ENCODE data around the gene CEP350. TPM values are rescaled to one million over a fixed set of nuclear protein-coding genes. Genes with fewer than 3 reads are reported as not detected.

The CEP350 gene
- total and polyA plus RNA-seq, 2 of the 4 experiments (the other 2 are of a cell fraction), result 5.0 to 36.4 TPM

DNA sequence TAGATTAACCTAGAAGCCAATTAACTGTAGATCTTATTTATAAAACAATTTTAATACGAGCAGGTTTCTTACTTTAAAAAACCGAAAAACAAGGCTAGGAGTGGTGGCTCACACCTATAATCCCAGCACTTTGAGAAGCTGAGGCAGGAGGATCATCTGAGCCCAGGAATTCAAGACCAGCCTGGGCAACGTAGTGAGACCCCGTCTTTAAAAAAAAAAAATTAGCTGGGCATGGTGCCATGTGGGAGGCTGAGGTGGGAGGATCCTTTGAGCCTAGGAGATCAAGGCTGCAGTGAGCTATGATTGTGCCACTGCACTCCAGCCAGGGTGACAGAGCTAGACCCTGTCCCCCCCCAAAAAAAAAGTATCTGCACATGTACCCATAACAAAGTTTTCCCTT, 110.8 kb downstream of the CEP350 start:
- no peak overlapping the region for H2BK15ac ChIP-seq (ENCODE audit: low read depth, low read length)
- ChIA-PET CTCF (interaction anchor here (0.8 to 1.0 kb wide), 2 partner anchors 10 to 92 kb away, joined by 3 read pairs; no protein-coding TSS in a partner anchor), POLR2A (ENCODE audit: unreplicated experiment) (no interaction called here)
- DNase-seq, result no peak
- no peak overlapping the region for H3K23ac ChIP-seq (ENCODE audit: low read depth, low read length)
- H3K4me1 ChIP-seq (ENCODE audit: control insufficient read depth, insufficient read depth, low read length), result no peaks in the 10 kb centered on the region
- no peak overlapping the region for H2AK5ac ChIP-seq (ENCODE audit: low read depth, low read length)
- no peak overlapping the region for H3K14ac ChIP-seq (replicated peaks; ENCODE audit: low read depth, low read length)
- H3K9me3 ChIP-seq (ENCODE audit: control insufficient read depth, insufficient read depth, low read length), result no peaks in the 10 kb centered on the region
- no peaks in the 10 kb centered on the region for H3K9me1 ChIP-seq (ENCODE audit: insufficient read depth, low read length)
- H4K5ac ChIP-seq (ENCODE audit: low read depth, low read length), result no peak overlapping the region
- ATAC-seq (ENCODE audit: low read depth), result no peak
- 89% methylated on average over 3 of the region's 4 CpGs; no CpG with 5 or more reads in 1 of the 2 experiments for WGBS, 2 experiments (ENCODE audit: extremely low coverage in 2 of 2, insufficient read length in 1 of 2)
- H3K27me3 ChIP-seq (ENCODE audit: control insufficient read depth, insufficient read depth, low read length), result no peaks in the 10 kb centered on the region
- H3K4me2 ChIP-seq (ENCODE audit: low read depth, low read length), result no peak overlapping the region
- peaks cover 34% of the 10 kb centered on the region for H3K36me3 ChIP-seq (ENCODE audit: control insufficient read depth, insufficient read depth, low read length)
- H3K79me1 ChIP-seq (ENCODE audit: low read depth in 1 of 2, low read length in 2 of 2), result peaks cover 3 to 4% of the 10 kb centered on the region in 2 experiments; a peak in 1 of 4 replicates
- no peak overlapping the region for H3K4ac ChIP-seq (ENCODE audit: low read depth, low read length)
- in situ Hi-C loops (cut with MboI; ENCODE audit: low sequenced_read_pairs) (no loop called here), intact Hi-C loops (cut with micrococcal nuclease) (no loop called here), dilution Hi-C loops (cut with HindIII; ENCODE audit: low sequenced_read_pairs, unreplicated experiment) (no loop called here)
- H4K8ac ChIP-seq (ENCODE audit: low read depth in 2 of 2, low read length in 2 of 2), result no peak overlapping the region
- H3K27ac ChIP-seq (ENCODE audit: insufficient read depth, low read length), result no peak overlapping the region
- no peak overlapping the region for H3K18ac ChIP-seq (ENCODE audit: low read depth, low read length)
- no peak overlapping the region for H2BK120ac ChIP-seq (ENCODE audit: low read depth, low read length)
- no peak overlapping the region for H2AK9ac ChIP-seq (replicated peaks; ENCODE audit: low read depth, low read length, poor library complexity)
- no peak overlapping the region for H4K91ac ChIP-seq (ENCODE audit: insufficient read depth, low read depth, low read length)
- no TSS peak for BruUV-seq (replicated peaks)
- H2BK20ac ChIP-seq (ENCODE audit: low read depth, low read length), result no peak overlapping the region
- no peaks in the 10 kb centered on the region for H4K20me1 ChIP-seq (ENCODE audit: insufficient read depth, low read length)
- H2BK5ac ChIP-seq (ENCODE audit: low read depth, low read length, poor library complexity, severe bottlenecking), result no peak overlapping the region
- H2AFZ ChIP-seq (replicated peaks; ENCODE audit: low read length, poor library complexity), result no peak overlapping the region
- TF ChIP-seq RFX5 (IDR thresholded peaks at IDR 0.05; ENCODE audit: low read depth, low read length), result no peak
- TF ChIP-seq POLR2A (IDR thresholded peaks at IDR 0.05; ENCODE audit: low read depth, low read length), result no peak
- TF ChIP-seq BHLHE40 (IDR thresholded peaks at IDR 0.05; ENCODE audit: low read depth, low read length), result no peak
- TF ChIP-seq, protein P1, sequence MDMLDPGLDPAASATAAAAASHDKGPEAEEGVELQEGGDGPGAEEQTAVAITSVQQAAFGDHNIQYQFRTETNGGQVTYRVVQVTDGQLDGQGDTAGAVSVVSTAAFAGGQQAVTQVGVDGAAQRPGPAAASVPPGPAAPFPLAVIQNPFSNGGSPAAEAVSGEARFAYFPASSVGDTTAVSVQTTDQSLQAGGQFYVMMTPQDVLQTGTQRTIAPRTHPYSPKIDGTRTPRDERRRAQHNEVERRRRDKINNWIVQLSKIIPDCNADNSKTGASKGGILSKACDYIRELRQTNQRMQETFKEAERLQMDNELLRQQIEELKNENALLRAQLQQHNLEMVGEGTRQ (IDR thresholded peaks at IDR 0.05; ENCODE audit: low read depth, low read length), result no peak
- no peak for TF ChIP-seq RAD21 (IDR thresholded peaks at IDR 0.05; ENCODE audit: low read length)
- TF ChIP-seq CHD1 (IDR thresholded peaks at IDR 0.05; ENCODE audit: low read depth, low read length), result no peak
- no peak for TF ChIP-seq FOS (IDR thresholded peaks at IDR 0.05; ENCODE audit: low read depth, low read length)
- TF ChIP-seq NFE2L2 (IDR thresholded peaks at IDR 0.05; ENCODE audit: low read depth, low read length), result no peak
- no peak for TF ChIP-seq RCOR1 (IDR thresholded peaks at IDR 0.05; ENCODE audit: insufficient replicate concordance, low read length)
- no peak for TF ChIP-seq MAZ (IDR thresholded peaks at IDR 0.05; ENCODE audit: borderline replicate concordance, low read depth, low read length)
- TF ChIP-seq, protein P2, sequence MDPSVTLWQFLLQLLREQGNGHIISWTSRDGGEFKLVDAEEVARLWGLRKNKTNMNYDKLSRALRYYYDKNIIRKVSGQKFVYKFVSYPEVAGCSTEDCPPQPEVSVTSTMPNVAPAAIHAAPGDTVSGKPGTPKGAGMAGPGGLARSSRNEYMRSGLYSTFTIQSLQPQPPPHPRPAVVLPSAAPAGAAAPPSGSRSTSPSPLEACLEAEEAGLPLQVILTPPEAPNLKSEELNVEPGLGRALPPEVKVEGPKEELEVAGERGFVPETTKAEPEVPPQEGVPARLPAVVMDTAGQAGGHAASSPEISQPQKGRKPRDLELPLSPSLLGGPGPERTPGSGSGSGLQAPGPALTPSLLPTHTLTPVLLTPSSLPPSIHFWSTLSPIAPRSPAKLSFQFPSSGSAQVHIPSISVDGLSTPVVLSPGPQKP (IDR thresholded peaks at IDR 0.05; ENCODE audit: borderline replicate concordance, low read depth, low read length), result no peak
- no peak for TF ChIP-seq SMC3 (IDR thresholded peaks at IDR 0.05; ENCODE audit: low read depth, low read length)
- TF ChIP-seq CEBPB (IDR thresholded peaks at IDR 0.05; ENCODE audit: low read depth, low read length), result no peak
- TF ChIP-seq, protein P3, sequence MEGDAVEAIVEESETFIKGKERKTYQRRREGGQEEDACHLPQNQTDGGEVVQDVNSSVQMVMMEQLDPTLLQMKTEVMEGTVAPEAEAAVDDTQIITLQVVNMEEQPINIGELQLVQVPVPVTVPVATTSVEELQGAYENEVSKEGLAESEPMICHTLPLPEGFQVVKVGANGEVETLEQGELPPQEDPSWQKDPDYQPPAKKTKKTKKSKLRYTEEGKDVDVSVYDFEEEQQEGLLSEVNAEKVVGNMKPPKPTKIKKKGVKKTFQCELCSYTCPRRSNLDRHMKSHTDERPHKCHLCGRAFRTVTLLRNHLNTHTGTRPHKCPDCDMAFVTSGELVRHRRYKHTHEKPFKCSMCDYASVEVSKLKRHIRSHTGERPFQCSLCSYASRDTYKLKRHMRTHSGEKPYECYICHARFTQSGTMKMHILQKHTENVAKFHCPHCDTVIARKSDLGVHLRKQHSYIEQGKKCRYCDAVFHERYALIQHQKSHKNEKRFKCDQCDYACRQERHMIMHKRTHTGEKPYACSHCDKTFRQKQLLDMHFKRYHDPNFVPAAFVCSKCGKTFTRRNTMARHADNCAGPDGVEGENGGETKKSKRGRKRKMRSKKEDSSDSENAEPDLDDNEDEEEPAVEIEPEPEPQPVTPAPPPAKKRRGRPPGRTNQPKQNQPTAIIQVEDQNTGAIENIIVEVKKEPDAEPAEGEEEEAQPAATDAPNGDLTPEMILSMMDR (conservative IDR thresholded peaks at IDR 0.05; ENCODE audit: low read depth, low read length), result no peak
- no peak for TF ChIP-seq MAFK (IDR thresholded peaks at IDR 0.05; ENCODE audit: low read depth, low read length)
- H3K9ac ChIP-seq (ENCODE audit: low read depth, low read length), result no peak overlapping the region
- H3K56ac ChIP-seq (ENCODE audit: extremely low read depth, insufficient read depth, low read length), result no peak overlapping the region
- H3K4me3 ChIP-seq (ENCODE audit: insufficient read depth, low read depth, low read length), result no peak overlapping the region
